GM12872 (cell line): ENCODE results near the gene KSR1.

Source experiments
- CTCF ChIP-seq: IDR thresholded peaks from 3 replicates; pipeline ENCODE4 v1.5.1; 2011; ENCODE audit warnings: low read depth, mild to moderate bottlenecking, low read length, moderate library complexity; ENCODE audit not compliant: insufficient read depth

Gene KSR1

DNA sequence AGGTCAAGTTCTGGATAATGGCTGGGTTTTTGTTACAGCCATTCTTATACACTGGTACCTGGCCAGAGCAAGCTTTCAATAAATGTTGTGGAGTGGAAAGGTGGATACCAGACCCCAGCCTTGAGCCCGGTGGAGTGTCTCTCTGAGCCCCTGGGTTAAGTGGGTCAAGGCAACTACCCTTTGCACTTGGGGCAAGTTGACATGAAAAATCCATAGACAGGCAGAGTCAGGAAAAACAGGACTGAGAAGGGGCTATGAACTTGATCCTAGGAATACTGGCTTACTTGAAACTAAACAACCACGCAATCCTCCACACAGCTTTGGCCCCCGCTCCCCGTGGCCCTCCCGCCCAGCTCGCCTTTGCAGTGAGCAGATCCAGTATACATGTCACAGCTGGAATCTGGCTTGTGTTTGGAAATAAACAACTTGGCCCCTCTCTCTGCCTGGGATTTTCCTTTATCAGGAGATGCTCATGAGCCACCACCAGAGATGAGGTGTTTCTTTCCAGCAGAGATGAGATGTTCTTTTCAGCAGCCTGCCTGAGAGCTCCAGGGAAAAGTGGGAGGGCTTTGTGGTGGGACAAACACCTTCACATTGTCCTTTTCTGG is 65.9 kb downstream of the KSR1 start:
- TF ChIP-seq CTCF = no peak

- TF ChIP-seq CTCF = no peak
These were observed 67.5 kb downstream of the KSR1 start for GRCh38 chr17:27523712-27524111.

GRCh38 chr17:27524594-27524993 is 68.3 kb downstream of the KSR1 start:
- no peak for TF ChIP-seq CTCF

GRCh38 chr17:27525316-27525715 is 69.1 kb downstream of the KSR1 start:
- TF ChIP-seq CTCF = no peak

DNA sequence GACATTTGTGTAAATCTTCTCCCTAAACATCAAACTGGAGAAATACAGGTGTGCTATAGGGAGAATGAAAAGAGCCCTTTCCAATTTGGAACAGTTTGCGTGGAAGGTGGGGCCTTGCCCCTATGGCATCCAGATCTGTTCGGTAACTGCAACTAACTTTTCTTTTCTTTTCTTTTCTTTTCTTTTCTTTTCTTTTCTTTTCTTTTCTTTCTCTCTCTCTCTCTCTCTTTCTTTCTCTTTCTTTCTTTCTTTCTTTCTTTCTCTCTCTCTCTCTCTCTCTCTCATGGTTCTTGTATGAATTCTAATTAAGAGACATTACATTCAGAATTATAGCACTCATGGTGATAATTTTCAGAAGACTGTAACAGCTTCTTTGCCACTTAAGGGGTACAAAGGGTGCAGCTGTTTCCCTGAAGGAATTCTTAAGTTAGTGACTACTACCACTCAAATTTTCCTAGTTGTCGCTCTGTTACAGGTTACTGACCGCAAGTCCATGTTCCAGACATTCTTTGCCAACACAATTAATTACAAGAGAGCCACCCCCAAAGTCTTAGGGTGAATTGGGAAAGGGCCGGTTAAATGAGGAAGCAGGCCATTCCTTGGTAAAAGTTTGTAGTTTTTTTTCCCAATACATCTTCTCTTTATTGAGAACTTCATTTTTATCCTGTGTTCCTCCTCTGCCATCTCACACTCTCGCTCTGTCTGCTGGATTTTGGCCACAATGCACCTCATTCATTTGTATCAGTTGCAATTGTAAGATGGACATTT is 69.8 kb downstream of the KSR1 start:
- no peak for TF ChIP-seq CTCF

DNA sequence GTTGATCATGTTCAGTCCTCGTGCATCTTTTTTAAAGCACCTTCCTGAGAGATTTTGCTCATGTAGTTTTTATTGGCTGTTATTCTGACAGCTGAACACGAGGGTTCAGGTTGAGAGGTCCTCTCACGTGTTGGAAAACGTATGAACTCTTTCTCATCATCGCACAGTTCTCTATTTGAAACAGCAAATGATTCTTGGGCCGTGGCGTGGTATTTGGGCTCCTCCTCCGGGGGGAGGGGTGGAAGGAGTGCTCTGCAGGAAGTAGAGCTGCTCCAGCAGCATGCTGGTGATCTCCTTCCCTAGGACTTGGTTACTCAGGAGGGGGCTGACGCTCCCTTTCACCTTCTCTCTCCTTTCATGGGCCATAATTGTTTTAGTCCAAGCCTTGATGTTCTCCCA is 70.4 kb downstream of the KSR1 start:
- no peak for TF ChIP-seq CTCF

DNA sequence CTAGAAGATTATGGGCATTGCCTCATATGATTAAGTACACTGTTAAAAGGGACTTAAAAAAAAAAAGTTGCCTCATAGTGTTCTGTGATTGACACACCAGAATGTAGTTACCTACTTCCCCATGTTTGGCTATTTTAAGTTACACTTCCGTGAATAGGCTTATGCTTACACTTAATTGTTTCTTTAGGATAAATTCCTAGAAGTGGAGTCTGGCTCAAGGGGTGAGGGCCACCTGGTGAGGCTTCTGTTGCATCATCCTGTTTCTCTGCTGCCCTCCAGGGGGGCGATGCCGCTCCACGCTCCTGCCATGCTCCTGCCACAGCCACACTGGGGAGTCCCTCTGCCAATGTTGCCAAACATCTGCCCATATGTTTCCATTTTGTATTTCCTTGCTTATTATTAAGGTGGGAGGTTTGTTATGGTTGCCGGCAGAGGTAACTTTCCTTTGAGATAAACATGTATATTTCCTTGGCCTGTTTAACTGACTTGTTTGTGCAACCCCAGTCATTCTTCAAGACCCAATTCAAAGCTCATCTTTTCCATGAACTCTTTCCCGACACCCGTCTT is 73.1 kb downstream of the KSR1 start:
- peak; percentile 34; the same call in 1 of the 3 replicates for TF ChIP-seq CTCF
